ENCODE measurements around the gene ST6GALNAC2.
"Not testable (repeated sequence)": the region's sequence is repeated elsewhere in the genome, so short reads cannot be mapped to it uniquely, and the experiment has no call there.

ST6GALNAC2 gene

GRCh38 chr17:76569607-76570279 lies 15.9 kb downstream of the ST6GALNAC2 start:
- no peak for DNase-seq

DNA sequence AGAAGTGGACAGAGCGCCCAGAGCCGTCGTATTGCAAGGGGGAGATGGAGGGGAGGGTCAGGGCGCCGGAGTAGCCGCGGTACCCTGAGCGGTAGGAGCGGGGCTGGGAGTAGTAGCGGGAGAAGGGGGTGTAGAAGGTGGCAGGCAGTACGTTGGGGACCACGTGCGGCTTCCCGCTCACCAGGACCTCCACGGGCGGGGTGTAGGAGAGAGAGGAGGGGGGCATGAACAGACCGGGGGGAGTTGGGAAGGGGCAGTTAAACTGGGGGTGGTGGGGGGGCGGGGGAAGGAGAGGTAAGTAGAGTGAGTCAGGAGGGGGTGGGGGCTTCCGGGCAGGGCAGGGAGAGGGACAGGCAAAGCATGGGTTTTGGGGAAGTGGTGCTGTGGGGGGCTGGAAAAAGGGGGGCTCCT lies 16.8 kb downstream of the ST6GALNAC2 start:
- no peak for DNase-seq

GRCh38 chr17:76567634-76568432 lies 17.8 kb downstream of the ST6GALNAC2 start:
- DNase-seq, result no peak

DNA sequence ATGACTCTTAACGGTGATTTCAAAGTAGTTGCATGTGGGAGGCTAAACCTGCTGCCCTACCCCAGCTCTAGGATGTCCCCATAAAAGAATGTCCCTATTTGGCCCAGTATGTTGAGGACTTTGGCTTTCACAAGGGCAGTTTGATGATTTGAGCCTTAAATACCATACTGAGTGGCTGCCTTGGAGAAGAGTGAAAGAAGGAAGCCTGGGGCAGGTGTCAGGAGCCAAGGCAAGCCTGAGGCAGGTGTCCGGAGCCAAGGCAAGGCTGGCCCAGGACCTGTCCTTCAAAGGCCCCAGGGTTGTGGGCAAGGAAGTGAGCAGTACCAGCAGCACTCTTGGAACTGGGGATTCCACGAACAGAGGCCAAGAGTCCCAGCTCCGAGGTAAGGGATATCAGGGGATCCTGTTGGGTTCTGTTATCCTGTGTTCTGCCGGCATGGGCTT lies 18.6 kb downstream of the ST6GALNAC2 start:
- DNase-seq, result no peak

DNA sequence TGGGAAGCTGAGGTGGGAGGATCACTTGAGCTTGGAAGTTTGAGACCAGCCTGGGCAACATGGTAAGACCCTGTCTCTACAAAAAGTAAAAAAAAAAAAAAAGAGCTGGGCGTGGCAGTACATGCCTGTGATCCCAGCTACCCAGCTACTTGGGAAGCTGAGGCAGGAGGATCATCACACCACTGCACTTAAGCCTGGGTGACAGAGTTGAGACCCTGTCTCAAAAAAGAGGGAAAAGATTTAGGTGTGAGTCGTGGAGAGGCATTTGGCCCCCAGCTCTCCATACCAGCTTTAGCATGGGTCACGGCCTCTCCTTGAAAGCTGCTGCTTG lies 19.1 kb downstream of the ST6GALNAC2 start:
- DNase-seq, result no peak

- DNase-seq, result no peak
Observed at GRCh38 chr17:76565728-76566612, 19.7 kb downstream of the ST6GALNAC2 start.

DNA sequence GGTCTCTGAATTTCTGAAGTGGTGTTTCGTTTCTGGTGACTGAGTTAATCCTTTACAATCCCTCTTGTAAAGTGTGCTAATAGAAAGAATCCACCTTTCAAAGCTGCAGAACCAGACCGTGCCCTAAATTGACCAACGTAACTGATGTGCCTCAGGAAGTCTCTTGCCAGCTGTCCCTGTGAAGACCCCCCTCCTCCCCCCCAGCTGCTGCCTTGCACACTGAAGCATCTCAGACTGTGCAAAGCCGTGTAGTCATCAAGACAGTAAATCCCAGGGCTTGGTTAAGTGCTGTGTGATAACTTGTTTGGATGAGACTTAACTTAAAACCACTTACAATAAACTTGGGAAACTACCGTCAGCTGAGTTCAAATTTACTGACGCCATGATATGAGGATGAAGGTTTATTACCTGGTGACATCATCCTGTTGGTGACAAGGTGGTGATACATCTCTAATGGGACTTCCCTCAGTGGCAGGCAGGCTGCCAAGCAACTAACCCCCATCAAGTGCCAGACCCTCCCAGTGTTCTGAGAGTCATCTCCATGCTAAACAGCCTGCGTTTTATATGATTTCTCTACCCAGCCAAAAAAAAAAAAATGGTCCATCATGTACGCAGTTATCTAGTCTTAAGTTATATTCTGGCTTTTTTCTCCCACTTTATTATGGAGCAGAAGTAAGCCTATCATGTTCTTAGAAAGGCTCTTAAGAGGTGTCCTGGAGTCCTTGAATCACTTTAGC lies 20.5 kb downstream of the ST6GALNAC2 start:
- DNase-seq, result not testable (repeated sequence)

DNA sequence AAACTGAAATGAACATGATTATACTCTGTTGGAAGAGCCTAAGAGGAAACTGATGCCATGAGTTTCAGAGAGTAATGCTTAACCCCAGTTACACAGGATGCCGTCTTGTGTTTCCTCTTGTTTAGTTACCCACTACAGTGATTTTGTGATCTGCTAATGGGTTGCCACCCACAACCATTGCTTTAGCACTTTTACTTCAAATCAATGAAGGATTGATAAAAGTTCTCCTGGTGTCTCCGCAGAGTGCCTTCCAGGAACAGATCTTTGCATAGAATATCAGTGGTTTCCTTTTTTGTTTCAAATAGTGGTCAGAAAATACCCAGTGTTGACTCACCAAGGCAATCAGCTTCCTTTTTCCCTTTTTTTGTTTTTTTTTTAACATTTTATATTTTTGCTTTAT lies 22.3 kb downstream of the ST6GALNAC2 start:
- DNase-seq, result not testable (repeated sequence)

DNA sequence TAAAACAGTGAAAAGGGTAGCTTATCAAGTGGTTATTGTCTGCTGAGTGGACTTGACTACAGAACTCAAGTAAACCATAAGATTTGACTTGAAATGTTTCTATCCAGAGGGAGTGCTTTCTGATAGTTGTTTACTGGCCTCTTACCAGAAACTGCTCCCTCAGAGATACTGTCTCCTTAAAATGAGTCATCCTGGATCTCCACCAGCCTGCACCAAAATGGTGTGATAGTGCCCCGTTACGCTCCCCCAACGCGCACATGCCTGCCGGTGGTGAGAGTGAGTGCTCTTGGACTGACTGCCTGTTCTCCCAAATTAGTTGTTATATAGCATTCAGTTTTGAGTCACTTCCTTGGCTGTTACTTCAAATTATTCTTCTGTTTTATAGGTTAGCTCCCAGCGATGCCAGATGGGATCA lies 22.9 kb downstream of the ST6GALNAC2 start:
- DNase-seq, result no peak

- no peak for DNase-seq
Observed at GRCh38 chr17:76561799-76562268, 23.8 kb downstream of the ST6GALNAC2 start.

DNA sequence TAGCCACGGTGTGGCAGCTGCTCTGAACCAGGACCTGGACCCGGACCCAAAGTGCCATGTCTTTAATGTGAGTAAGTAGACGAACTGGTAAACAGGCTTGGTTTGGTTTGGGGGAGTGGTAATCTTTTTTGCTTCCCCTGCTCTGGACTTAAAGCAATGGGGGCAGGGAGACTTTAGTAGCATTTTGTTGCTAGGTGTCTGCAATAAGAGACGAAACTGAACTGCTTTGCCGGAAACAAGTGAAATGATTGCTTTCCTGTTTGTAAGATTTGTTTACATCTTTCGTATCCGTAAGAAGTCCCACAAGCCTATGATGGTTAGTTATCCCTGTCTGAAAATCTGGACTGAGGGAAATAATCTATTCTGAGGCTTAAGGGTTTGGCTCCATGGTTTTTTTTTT lies 24.3 kb downstream of the ST6GALNAC2 start:
- no peak for DNase-seq

- no peak for DNase-seq
Observed at GRCh38 chr17:76560877-76561221, 24.8 kb downstream of the ST6GALNAC2 start.

GRCh38 chr17:76560036-76560876 lies 25.4 kb downstream of the ST6GALNAC2 start:
- no peak for DNase-seq

- not testable (repeated sequence) for DNase-seq
Observed at GRCh38 chr17:76559460-76559859, 26.2 kb downstream of the ST6GALNAC2 start.

GRCh38 chr17:76558198-76559095 lies 27.2 kb downstream of the ST6GALNAC2 start:
- no peak for DNase-seq

- DNase-seq, result peak; percentile 97
Observed at GRCh38 chr17:76557368-76558197, 28.1 kb downstream of the ST6GALNAC2 start.

DNA sequence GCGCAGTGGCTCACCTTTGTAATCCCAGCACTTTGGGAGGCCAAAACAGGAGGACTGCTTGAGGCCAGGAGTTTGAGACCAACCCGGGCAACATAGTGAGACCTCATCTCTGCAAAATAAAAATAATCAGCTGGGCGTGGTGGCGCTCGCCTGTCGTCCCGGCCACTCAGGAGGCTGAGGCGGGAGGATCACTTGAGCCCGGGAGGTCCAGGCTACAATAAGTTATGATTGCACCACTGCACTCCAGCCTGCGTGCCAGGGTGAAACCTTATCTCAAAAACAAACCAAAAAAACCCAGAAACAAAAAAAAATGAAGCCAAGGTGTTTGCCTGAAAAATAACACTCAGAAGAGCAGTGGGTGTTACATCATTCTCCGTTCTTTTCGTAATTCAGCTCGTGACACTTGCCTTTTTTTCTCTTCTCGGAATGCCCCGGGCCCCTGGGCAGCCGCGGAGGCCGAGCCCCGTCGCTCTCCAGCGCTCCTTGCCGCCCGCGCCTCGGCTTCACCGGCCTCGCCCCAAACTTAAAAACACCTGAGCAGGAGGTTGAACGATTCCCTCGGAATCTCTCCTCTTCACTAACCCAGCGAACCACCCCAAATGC lies 28.8 kb downstream of the ST6GALNAC2 start:
- DNase-seq, result no peak

DNA sequence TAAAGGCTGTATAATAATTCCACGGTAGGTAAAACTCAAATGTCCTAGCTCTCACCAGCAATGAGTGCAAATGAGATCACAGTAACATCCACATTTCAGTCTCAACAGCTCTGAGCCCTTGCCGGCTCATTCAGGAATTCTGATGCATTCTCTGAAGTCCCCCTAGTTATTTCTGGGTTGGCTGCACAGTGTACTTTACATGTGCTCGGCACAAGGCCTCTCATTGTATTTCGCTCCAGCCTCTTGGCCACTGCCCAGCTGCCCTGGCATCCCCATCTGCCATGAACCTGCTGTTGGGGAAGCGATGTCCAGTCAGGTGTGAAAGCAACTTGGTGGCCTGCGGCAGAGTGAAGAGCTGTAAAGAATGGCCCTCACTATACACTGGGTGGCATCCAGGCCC lies 31.5 kb downstream of the ST6GALNAC2 start:
- DNase-seq, result no peak
